ENCODE measurements around the gene AKT3. TPM values are rescaled to one million over a fixed set of nuclear protein-coding genes. Genes with fewer than 3 reads are reported as not detected.
A peak's percentile ranks its signal among the peaks of the same experiment; 100 is the strongest.

The AKT3 gene
- total RNA-seq, 1 experiment from 2014 or later: 31.9 TPM

DNA sequence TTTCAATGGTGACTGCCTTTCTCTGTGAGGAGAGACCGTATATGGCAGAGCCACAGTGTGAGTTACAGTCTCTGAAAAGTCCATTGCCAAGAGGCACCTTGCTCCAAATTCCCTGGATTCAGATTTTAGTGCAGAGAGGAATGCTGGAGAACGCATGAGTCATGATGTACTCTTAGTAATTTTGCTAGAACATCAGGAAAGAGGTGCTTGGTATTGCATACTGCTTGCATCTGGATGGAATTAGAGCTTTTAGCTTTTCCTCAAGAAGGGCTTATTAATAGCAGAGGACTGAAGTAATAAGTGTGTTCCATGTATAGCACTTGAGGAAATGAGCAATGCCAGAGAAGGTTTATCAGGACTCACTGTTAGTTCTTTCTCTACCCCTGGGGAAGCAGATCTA is 40.5 kb upstream of the AKT3 start:
- H3K36me3 Mint-ChIP-seq (ENCODE audit: insufficient read depth, unreplicated experiment): no peaks in the 10 kb centered on the region
- POLR2A ChIA-PET: interaction anchor here (1.1 kb wide), 1 partner anchor 157 kb away, joined by 3 read pairs; no protein-coding TSS in a partner anchor
- H3K4me1 Mint-ChIP-seq (ENCODE audit: insufficient read depth, unreplicated experiment): peaks cover 10% of the 10 kb centered on the region
- peaks cover 15% of the 10 kb centered on the region for H3K27me3 Mint-ChIP-seq (ENCODE audit: insufficient read depth, unreplicated experiment)
- no peak overlapping the region for H3K4me3 Mint-ChIP-seq (ENCODE audit: unreplicated experiment)
- intact Hi-C loops (cut with micrococcal nuclease): no loop called here
- BruUV-seq (replicated peaks): no TSS peak
- TF ChIP-seq, protein P1, sequence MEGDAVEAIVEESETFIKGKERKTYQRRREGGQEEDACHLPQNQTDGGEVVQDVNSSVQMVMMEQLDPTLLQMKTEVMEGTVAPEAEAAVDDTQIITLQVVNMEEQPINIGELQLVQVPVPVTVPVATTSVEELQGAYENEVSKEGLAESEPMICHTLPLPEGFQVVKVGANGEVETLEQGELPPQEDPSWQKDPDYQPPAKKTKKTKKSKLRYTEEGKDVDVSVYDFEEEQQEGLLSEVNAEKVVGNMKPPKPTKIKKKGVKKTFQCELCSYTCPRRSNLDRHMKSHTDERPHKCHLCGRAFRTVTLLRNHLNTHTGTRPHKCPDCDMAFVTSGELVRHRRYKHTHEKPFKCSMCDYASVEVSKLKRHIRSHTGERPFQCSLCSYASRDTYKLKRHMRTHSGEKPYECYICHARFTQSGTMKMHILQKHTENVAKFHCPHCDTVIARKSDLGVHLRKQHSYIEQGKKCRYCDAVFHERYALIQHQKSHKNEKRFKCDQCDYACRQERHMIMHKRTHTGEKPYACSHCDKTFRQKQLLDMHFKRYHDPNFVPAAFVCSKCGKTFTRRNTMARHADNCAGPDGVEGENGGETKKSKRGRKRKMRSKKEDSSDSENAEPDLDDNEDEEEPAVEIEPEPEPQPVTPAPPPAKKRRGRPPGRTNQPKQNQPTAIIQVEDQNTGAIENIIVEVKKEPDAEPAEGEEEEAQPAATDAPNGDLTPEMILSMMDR (IDR thresholded peaks at IDR 0.05; ENCODE audit: unreplicated experiment): no peak
- peak; percentile 68 for DNase-seq (ENCODE audit: unreplicated experiment)
- CTCF ChIA-PET: interaction anchor here (0.9 to 1.2 kb wide), 4 partner anchors 10 to 382 kb away, joined by 3 read pairs; no protein-coding TSS in a partner anchor
- no peak overlapping the region for H3K27ac Mint-ChIP-seq (ENCODE audit: low read depth, unreplicated experiment)
- no peaks in the 10 kb centered on the region for H3K9me3 Mint-ChIP-seq (ENCODE audit: unreplicated experiment)

DNA sequence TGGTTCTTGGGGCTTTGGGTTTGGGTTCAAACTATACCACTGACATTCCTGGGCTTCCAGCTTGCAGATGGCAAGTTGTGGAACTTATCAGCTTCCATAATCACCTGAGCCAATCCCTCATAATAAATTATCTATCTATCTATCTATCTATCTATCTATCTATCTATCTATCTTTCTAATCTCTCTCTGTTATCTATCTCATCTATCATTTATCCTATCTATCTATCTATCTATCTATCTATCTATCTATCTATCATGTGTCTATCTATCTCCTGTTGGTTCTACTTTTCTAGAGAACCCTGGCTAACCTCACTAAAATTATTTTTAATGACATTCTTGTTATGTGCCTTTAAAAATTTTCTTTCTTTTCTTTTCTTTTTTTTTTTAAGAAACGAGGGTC is 35.8 kb upstream of the AKT3 start:
- Mint-ChIP-seq H3K27ac (ENCODE audit: low read depth, unreplicated experiment) (no peak overlapping the region), H3K27me3 (ENCODE audit: insufficient read depth, unreplicated experiment) (peaks cover 21% of the 10 kb centered on the region), H3K4me3 (ENCODE audit: unreplicated experiment) (no peak overlapping the region), H3K4me1 (ENCODE audit: insufficient read depth, unreplicated experiment) (peaks cover 7% of the 10 kb centered on the region), H3K36me3 (ENCODE audit: insufficient read depth, unreplicated experiment) (no peaks in the 10 kb centered on the region), H3K9me3 (ENCODE audit: unreplicated experiment) (no peaks in the 10 kb centered on the region)
- POLR2A ChIA-PET: interaction anchor here (0.7 to 1.4 kb wide), 2 partner anchors 14 to 63 kb away, joined by 3 to 4 read pairs; no protein-coding TSS in a partner anchor
- intact Hi-C loops (cut with micrococcal nuclease): no loop called here
- CTCF ChIA-PET: interaction anchor here (0.6 to 3.1 kb wide), 3 partner anchors 10 to 386 kb away, joined by 3 to 13 read pairs (median 3); no protein-coding TSS in a partner anchor
- TF ChIP-seq, protein P1 (IDR thresholded peaks at IDR 0.05; ENCODE audit: unreplicated experiment): no peak
- no TSS peak for BruUV-seq (replicated peaks)
- DNase-seq (ENCODE audit: unreplicated experiment): no peak

DNA sequence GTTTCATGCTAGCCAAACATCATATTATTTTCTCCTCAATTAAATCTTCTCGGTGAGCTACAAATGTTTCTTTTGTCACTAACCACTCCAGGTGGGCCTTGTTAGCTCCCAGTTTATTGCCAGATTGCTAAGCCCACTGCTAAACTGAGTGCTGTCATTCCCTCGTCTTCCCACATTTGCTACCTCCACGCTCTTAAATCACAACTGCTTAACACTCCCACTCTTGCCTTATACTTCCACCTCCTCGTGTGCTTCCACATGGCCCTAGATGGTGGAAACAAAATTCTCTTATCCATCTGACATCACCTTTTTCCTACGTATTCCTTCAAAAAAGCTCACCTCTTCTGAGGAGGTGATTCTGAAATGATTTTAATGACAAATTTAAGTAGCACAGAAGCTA is 34.6 kb upstream of the AKT3 start:
- Mint-ChIP-seq H3K4me1 (ENCODE audit: insufficient read depth, unreplicated experiment) (no peaks in the 10 kb centered on the region), H3K9me3 (ENCODE audit: unreplicated experiment) (no peaks in the 10 kb centered on the region), H3K4me3 (ENCODE audit: unreplicated experiment) (no peak overlapping the region), H3K27ac (ENCODE audit: low read depth, unreplicated experiment) (no peak overlapping the region), H3K36me3 (ENCODE audit: insufficient read depth, unreplicated experiment) (no peaks in the 10 kb centered on the region), H3K27me3 (ENCODE audit: insufficient read depth, unreplicated experiment) (peaks cover 21% of the 10 kb centered on the region)
- intact Hi-C loops (cut with micrococcal nuclease): no loop called here
- CTCF ChIA-PET: interaction anchor here (0.7 to 3.1 kb wide), 4 partner anchors 9 to 414 kb away, joined by 3 to 13 read pairs (median 4); no protein-coding TSS in a partner anchor
- DNase-seq (ENCODE audit: unreplicated experiment): no peak
- TF ChIP-seq, protein P1 (IDR thresholded peaks at IDR 0.05; ENCODE audit: unreplicated experiment): no peak
- no TSS peak for BruUV-seq (replicated peaks)
- POLR2A ChIA-PET: interaction anchor here (1.0 to 1.4 kb wide), 2 partner anchors 15 to 24 kb away, joined by 3 read pairs; no protein-coding TSS in a partner anchor

DNA sequence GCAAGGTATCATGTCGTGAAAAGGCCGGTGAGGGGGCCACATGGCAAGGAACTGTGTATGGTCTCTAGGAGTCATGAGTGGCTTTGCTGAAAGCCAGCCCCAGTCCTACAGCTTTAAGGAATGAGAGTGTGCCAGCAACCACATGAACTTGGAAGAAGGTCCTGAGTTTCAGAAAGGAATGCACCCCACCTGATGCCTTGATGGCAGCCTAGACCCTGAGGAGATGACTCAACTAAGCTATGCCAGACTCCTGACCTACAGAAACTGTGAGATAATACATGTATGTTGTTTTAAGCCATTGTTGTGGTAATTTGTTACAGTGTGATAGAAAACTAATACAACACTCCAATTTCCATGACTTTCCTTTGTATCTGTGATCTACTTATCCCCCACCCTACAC is 33.5 kb upstream of the AKT3 start:
- H3K27me3 Mint-ChIP-seq (ENCODE audit: insufficient read depth, unreplicated experiment): peaks cover 21% of the 10 kb centered on the region
- DNase-seq (ENCODE audit: unreplicated experiment): peak; percentile 65
- H3K36me3 Mint-ChIP-seq (ENCODE audit: insufficient read depth, unreplicated experiment): no peaks in the 10 kb centered on the region
- intact Hi-C loops (cut with micrococcal nuclease): no loop called here
- BruUV-seq (replicated peaks): no TSS peak
- POLR2A ChIA-PET: no interaction called here
- H3K9me3 Mint-ChIP-seq (ENCODE audit: unreplicated experiment): no peaks in the 10 kb centered on the region
- H3K4me3 Mint-ChIP-seq (ENCODE audit: unreplicated experiment): no peak overlapping the region
- TF ChIP-seq, protein P1 (IDR thresholded peaks at IDR 0.05; ENCODE audit: unreplicated experiment): no peak
- CTCF ChIA-PET: interaction anchor here (1.5 kb wide), 1 partner anchor 10 kb away, joined by 4 read pairs; no protein-coding TSS in a partner anchor
- no peak overlapping the region for H3K27ac Mint-ChIP-seq (ENCODE audit: low read depth, unreplicated experiment)
- H3K4me1 Mint-ChIP-seq (ENCODE audit: insufficient read depth, unreplicated experiment): no peaks in the 10 kb centered on the region

Data from MCF 10A (cell line).